Hepatocyte (in vitro differentiated cells): ENCODE results near the gene KRT75.

Source experiments
- CTCF ChIP-seq: fragments of 200-600 bp; sonication (generic); IDR thresholded peaks from 2 replicates; pipeline ENCODE4 v1.5.1; 2016; ENCODE audit warnings: antibody characterized with exemption, mild to moderate bottlenecking; ENCODE audit not compliant: poor library complexity
- EZH2 ChIP-seq: fragments of 200-600 bp; sonication (generic); IDR thresholded peaks from 2 replicates; pipeline ENCODE4 v1.6.1; 2016; ENCODE audit warnings: antibody characterized with exemption, mild to moderate bottlenecking, borderline replicate concordance
- EZH2phosphoT487 ChIP-seq: fragments of 200-600 bp; sonication (generic); IDR thresholded peaks from one replicate; pipeline ENCODE4 v1.6.1; 2018; ENCODE audit warnings: antibody characterized with exemption, mild to moderate bottlenecking, low read depth, moderate library complexity; ENCODE audit not compliant: unreplicated experiment, severe bottlenecking

DNA sequence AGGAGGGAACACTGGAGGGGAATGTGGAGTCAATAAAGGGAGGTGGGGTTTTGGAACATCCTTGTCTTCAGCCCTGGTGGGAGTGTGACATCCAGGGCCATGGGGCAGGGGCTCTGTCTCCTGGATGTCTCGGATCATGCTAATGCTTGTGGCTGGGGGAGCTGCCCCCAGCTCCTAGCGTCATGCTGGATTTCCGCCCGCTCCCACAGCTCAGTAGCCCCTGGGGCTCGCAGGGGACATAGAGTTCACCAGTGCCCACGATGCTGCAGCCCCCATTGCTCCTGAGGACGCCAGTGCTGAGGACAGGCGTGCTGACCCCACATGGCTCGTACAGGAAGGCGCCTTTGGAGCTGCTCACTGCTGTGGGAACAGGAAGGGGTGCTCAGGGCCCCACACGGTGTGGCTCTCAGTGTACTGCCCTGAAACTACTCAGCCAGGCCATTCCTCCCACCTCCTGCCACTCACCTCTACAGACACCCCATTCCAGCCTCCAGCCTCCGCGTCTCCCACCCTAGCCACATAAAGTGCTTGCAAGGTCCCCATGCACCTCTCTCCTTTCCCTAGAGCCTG is 39.2 kb downstream of the KRT75 start:
- TF ChIP-seq CTCF (no peak), EZH2 (no peak), EZH2phosphoT487 (no peak)
